ENCODE results near the gene GINS2.

The GINS2 gene

GRCh38 chr16:85688586-85689284 is at the start of gene GINS2:
GINS2 (minus strand) TSS chr16:85688954; CDS start chr16:85688898, 56 bp downstream.
- peaks cover 7% of the 10 kb centered on the region for H3K27me3 Mint-ChIP-seq
- H3K27ac Mint-ChIP-seq, result peak within 1 kb of the TSS; percentile 61
- H3K9me3 Mint-ChIP-seq (ENCODE audit: low read depth), result no peaks in the 10 kb centered on the region
- H3K4me1 Mint-ChIP-seq (ENCODE audit: low read depth), result peaks cover 9% of the 10 kb centered on the region
- peak within 1 kb of the TSS; percentile 88 for H3K4me3 Mint-ChIP-seq
- peaks cover 5% of the 10 kb centered on the region for H3K36me3 Mint-ChIP-seq

GRCh38 chr16:85736921-85737320 is 48.2 kb upstream of the GINS2 start:
- no peak overlapping the region for H3K4me3 Mint-ChIP-seq
- no peaks in the 10 kb centered on the region for H3K27me3 Mint-ChIP-seq
- H3K36me3 Mint-ChIP-seq, result no peaks in the 10 kb centered on the region
- no peak overlapping the region for H3K27ac Mint-ChIP-seq
- no peaks in the 10 kb centered on the region for H3K9me3 Mint-ChIP-seq (ENCODE audit: low read depth)
- peaks cover 30% of the 10 kb centered on the region for H3K4me1 Mint-ChIP-seq (ENCODE audit: low read depth)

GRCh38 chr16:85735946-85736345 is 47.2 kb upstream of the GINS2 start:
- H3K9me3 Mint-ChIP-seq (ENCODE audit: low read depth), result no peaks in the 10 kb centered on the region
- H3K27ac Mint-ChIP-seq, result peak overlapping the region; percentile 34
- H3K4me3 Mint-ChIP-seq, result peak overlapping the region; percentile 65
- H3K27me3 Mint-ChIP-seq, result no peaks in the 10 kb centered on the region
- H3K36me3 Mint-ChIP-seq, result no peaks in the 10 kb centered on the region
- H3K4me1 Mint-ChIP-seq (ENCODE audit: low read depth), result peaks cover 34% of the 10 kb centered on the region

- Mint-ChIP-seq H3K9me3 (ENCODE audit: low read depth) (no peaks in the 10 kb centered on the region), H3K27ac (no peak overlapping the region), H3K36me3 (no peaks in the 10 kb centered on the region)
Observed at GRCh38 chr16:85735225-85735635, 46.5 kb upstream of the GINS2 start.

GRCh38 chr16:85734311-85735017 is 45.7 kb upstream of the GINS2 start:
- Mint-ChIP-seq H3K4me1 (ENCODE audit: low read depth) (peaks cover 38% of the 10 kb centered on the region), H3K36me3 (no peaks in the 10 kb centered on the region), H3K27ac (no peak overlapping the region), H3K4me3 (peak overlapping the region; percentile 65), H3K27me3 (no peaks in the 10 kb centered on the region), H3K9me3 (ENCODE audit: low read depth) (no peaks in the 10 kb centered on the region)

More at GRCh38 chr16:85735225-85735635, 46.5 kb upstream of the GINS2 start:
- Mint-ChIP-seq H3K4me1 (ENCODE audit: low read depth) (peaks cover 35% of the 10 kb centered on the region), H3K4me3 (peak overlapping the region; percentile 65), H3K27me3 (no peaks in the 10 kb centered on the region)

- H3K9me3 Mint-ChIP-seq (ENCODE audit: low read depth), result no peaks in the 10 kb centered on the region
- no peaks in the 10 kb centered on the region for H3K27me3 Mint-ChIP-seq
- H3K4me1 Mint-ChIP-seq (ENCODE audit: low read depth), result peaks cover 42% of the 10 kb centered on the region
- no peaks in the 10 kb centered on the region for H3K36me3 Mint-ChIP-seq
- no peak overlapping the region for H3K4me3 Mint-ChIP-seq
- no peak overlapping the region for H3K27ac Mint-ChIP-seq
Observed at GRCh38 chr16:85733839-85734170, 45.1 kb upstream of the GINS2 start.

GRCh38 chr16:85733155-85733838 is 44.5 kb upstream of the GINS2 start:
- Mint-ChIP-seq H3K36me3 (no peaks in the 10 kb centered on the region), H3K4me3 (no peak overlapping the region), H3K9me3 (ENCODE audit: low read depth) (no peaks in the 10 kb centered on the region), H3K27me3 (no peaks in the 10 kb centered on the region), H3K27ac (no peak overlapping the region), H3K4me1 (ENCODE audit: low read depth) (peaks cover 42% of the 10 kb centered on the region)

GRCh38 chr16:85731179-85731578 is 42.4 kb upstream of the GINS2 start:
- no peak overlapping the region for H3K4me3 Mint-ChIP-seq
- H3K27me3 Mint-ChIP-seq, result no peaks in the 10 kb centered on the region
- no peak overlapping the region for H3K27ac Mint-ChIP-seq
- peaks cover 39% of the 10 kb centered on the region for H3K4me1 Mint-ChIP-seq (ENCODE audit: low read depth)
- peaks cover under 1% of the 10 kb centered on the region for H3K36me3 Mint-ChIP-seq
- no peaks in the 10 kb centered on the region for H3K9me3 Mint-ChIP-seq (ENCODE audit: low read depth)

GRCh38 chr16:85730186-85730465 is 41.4 kb upstream of the GINS2 start:
- Mint-ChIP-seq H3K4me1 (ENCODE audit: low read depth) (peaks cover 28% of the 10 kb centered on the region), H3K36me3 (peaks cover 4% of the 10 kb centered on the region), H3K9me3 (ENCODE audit: low read depth) (no peaks in the 10 kb centered on the region), H3K4me3 (no peak overlapping the region), H3K27me3 (no peaks in the 10 kb centered on the region), H3K27ac (no peak overlapping the region)

- H3K36me3 Mint-ChIP-seq, result peaks cover 4% of the 10 kb centered on the region
- H3K4me1 Mint-ChIP-seq (ENCODE audit: low read depth), result peaks cover 24% of the 10 kb centered on the region
- no peaks in the 10 kb centered on the region for H3K9me3 Mint-ChIP-seq (ENCODE audit: low read depth)
- no peaks in the 10 kb centered on the region for H3K27me3 Mint-ChIP-seq
- H3K4me3 Mint-ChIP-seq, result no peak overlapping the region
- no peak overlapping the region for H3K27ac Mint-ChIP-seq
Observed at GRCh38 chr16:85729452-85730185, 40.9 kb upstream of the GINS2 start.

GRCh38 chr16:85728879-85729278 is 40.1 kb upstream of the GINS2 start:
- peaks cover 21% of the 10 kb centered on the region for H3K4me1 Mint-ChIP-seq (ENCODE audit: low read depth)
- no peak overlapping the region for H3K4me3 Mint-ChIP-seq
- no peaks in the 10 kb centered on the region for H3K9me3 Mint-ChIP-seq (ENCODE audit: low read depth)
- H3K27me3 Mint-ChIP-seq, result no peaks in the 10 kb centered on the region
- peaks cover 4% of the 10 kb centered on the region for H3K36me3 Mint-ChIP-seq
- H3K27ac Mint-ChIP-seq, result no peak overlapping the region

GRCh38 chr16:85724936-85725335 is 36.2 kb upstream of the GINS2 start:
- H3K4me3 Mint-ChIP-seq, result no peak overlapping the region
- no peaks in the 10 kb centered on the region for H3K27me3 Mint-ChIP-seq
- H3K4me1 Mint-ChIP-seq (ENCODE audit: low read depth), result peaks cover 7% of the 10 kb centered on the region
- no peak overlapping the region for H3K27ac Mint-ChIP-seq
- peaks cover 4% of the 10 kb centered on the region for H3K36me3 Mint-ChIP-seq
- no peaks in the 10 kb centered on the region for H3K9me3 Mint-ChIP-seq (ENCODE audit: low read depth)

- no peak overlapping the region for H3K27ac Mint-ChIP-seq
Observed at GRCh38 chr16:85724126-85724879, 35.5 kb upstream of the GINS2 start.

GRCh38 chr16:85722128-85722893 is 33.6 kb upstream of the GINS2 start:
- no peaks in the 10 kb centered on the region for H3K9me3 Mint-ChIP-seq (ENCODE audit: low read depth)
- H3K27me3 Mint-ChIP-seq, result no peaks in the 10 kb centered on the region
- peaks cover 4% of the 10 kb centered on the region for H3K36me3 Mint-ChIP-seq
- peaks cover 4% of the 10 kb centered on the region for H3K4me1 Mint-ChIP-seq (ENCODE audit: low read depth)
- H3K27ac Mint-ChIP-seq, result no peak overlapping the region
- H3K4me3 Mint-ChIP-seq, result no peak overlapping the region

More at GRCh38 chr16:85724126-85724879, 35.5 kb upstream of the GINS2 start:
- Mint-ChIP-seq H3K36me3 (peaks cover 4% of the 10 kb centered on the region), H3K4me1 (ENCODE audit: low read depth) (peaks cover 3% of the 10 kb centered on the region), H3K27me3 (no peaks in the 10 kb centered on the region), H3K4me3 (no peak overlapping the region), H3K9me3 (ENCODE audit: low read depth) (no peaks in the 10 kb centered on the region)

Measured in activated naive CD8-positive, alpha-beta T cell (primary cell).